A549 (cell line): ENCODE data around the gene ANKRD30A.

ENCODE experiments used
- BCL3 ChIP-seq: fragments of >200 bp; sonication (Bioruptor Twin); formaldehyde crosslinking; IDR thresholded peaks from 3 replicates; pipeline ENCODE4 v1.6.1; 2016
- CHD2 ChIP-seq: fragments of 150-350 bp; IDR thresholded peaks from 2 replicates; pipeline ENCODE4 v1.6.1; 2014; ENCODE audit warnings: low read length; ENCODE audit not compliant: partially characterized antibody
- CTCF ChIP-seq: fragments of >200 bp; sonication (Bioruptor Twin); formaldehyde crosslinking; IDR thresholded peaks from 3 replicates; pipeline ENCODE4 v1.5.1; 2016
- EHF ChIP-seq: fragments of 250-450 bp; sonication (Bioruptor Pico); IDR thresholded peaks from 2 replicates; pipeline ENCODE4 v1.5.0; 2020; ENCODE audit warnings: mild to moderate bottlenecking
- ESRRA ChIP-seq: fragments of 150-350 bp; IDR thresholded peaks from 2 replicates; pipeline ENCODE4 v1.6.1; 2014; ENCODE audit warnings: mild to moderate bottlenecking, low read length, borderline replicate concordance
- HOXA7 ChIP-seq: fragments of 250-450 bp; sonication (Bioruptor Pico); IDR thresholded peaks from 2 replicates; pipeline ENCODE4 v1.5.0; 2020; ENCODE audit warnings: mild to moderate bottlenecking, moderate library complexity
- POLR2AphosphoS2 ChIP-seq: conservative IDR thresholded peaks from 2 replicates; pipeline ENCODE4 v1.6.1; 2012; ENCODE audit warnings: low read length, improper control_type of control experiment, inconsistent platforms
- RAD21 ChIP-seq, 2 experiments: fragments of >200 bp in 1 of 2; sonication (Bioruptor Twin) in 1 of 2; formaldehyde crosslinking in 1 of 2; IDR thresholded peaks in 1 of 2; conservative IDR thresholded peaks in 1 of 2; 2 replicates in 1 of 2; 3 replicates in 1 of 2; pipeline ENCODE4 v1.6.1; 2012 to 2018; ENCODE audit warnings: inconsistent platforms in 1 of 2
- REST ChIP-seq: fragments of 200-600 bp; sonication (generic); IDR thresholded peaks from 2 replicates; pipeline ENCODE4 v1.6.1; 2016; ENCODE audit warnings: antibody characterized with exemption, mild to moderate bottlenecking, moderate library complexity
- RNF2 ChIP-seq: fragments of 200-600 bp; sonication (generic); IDR thresholded peaks from 2 replicates; pipeline ENCODE4 v1.6.1; 2016; ENCODE audit warnings: low read depth, mild to moderate bottlenecking, antibody characterized with exemption, moderate library complexity, borderline replicate concordance
- USF2 ChIP-seq: fragments of 450-650 bp; IDR thresholded peaks from 2 replicates; pipeline ENCODE4 v1.6.1; 2014; ENCODE audit warnings: antibody characterized with exemption

GRCh38 chr10:37314862-37315261 lies 189.5 kb downstream of the ANKRD30A start:
- TF ChIP-seq CTCF (no peak), RAD21 (conservative IDR thresholded peaks at IDR 0.05 in 1 of 2, IDR thresholded peaks at IDR 0.05 in 1 of 2) (no peak), BCL3 (no peak), POLR2AphosphoS2 (no peak), RNF2 (no peak), REST (no peak), ESRRA (no peak), CHD2 (no peak), HOXA7 (CRISPR knock-in tag) (no peak), EHF (CRISPR knock-in tag) (no peak), USF2 (no peak)
